ENCODE results near the gene TLR4. TPM values are rescaled to one million over a fixed set of nuclear protein-coding genes. Genes with fewer than 3 reads are reported as not detected.

The TLR4 gene
- total RNA-seq, 2 donors from 2014 or later = 78.2 to 94.5 TPM

- no peak overlapping the region for H3K27ac ChIP-seq
These were observed 22.3 kb upstream of the TLR4 start for GRCh38 chr9:117681888-117682287.

GRCh38 chr9:117682955-117683710 lies 21.1 kb upstream of the TLR4 start:
- no peak for ATAC-seq (ENCODE audit: insufficient number of reproducible peaks, low FRiP score, low read depth)

More at GRCh38 chr9:117681888-117682287, 22.3 kb upstream of the TLR4 start:
- no peak for ATAC-seq (ENCODE audit: insufficient number of reproducible peaks, low FRiP score, low read depth)
- TF ChIP-seq CTCF (IDR thresholded peaks at IDR 0.05) = no peak
- Histone ChIP-seq H3K9me3 (no peaks in the 10 kb centered on the region), H3K4me3 (no peak overlapping the region), H3K36me3 (no peaks in the 10 kb centered on the region), H3K4me1 (ENCODE audit: control insufficient read depth in 1 of 2, low read depth in 2 of 2) (peaks cover 14 to 16% of the 10 kb centered on the region in 2 donors), H3K27me3 (replicated peaks; ENCODE audit: insufficient read depth) (no peaks in the 10 kb centered on the region)
- no peak for DNase-seq (ENCODE audit: low spot score)

GRCh38 chr9:117687532-117687931 lies 16.7 kb upstream of the TLR4 start:
- no peak overlapping the region for H3K4me3 ChIP-seq
- ATAC-seq (ENCODE audit: insufficient number of reproducible peaks, low FRiP score, low read depth) (no peak), DNase-seq (ENCODE audit: low spot score) (no peak)
- H3K9me3 ChIP-seq = no peaks in the 10 kb centered on the region
- no peak for TF ChIP-seq CTCF (IDR thresholded peaks at IDR 0.05)
- H3K27ac ChIP-seq = no peak overlapping the region
- no peaks in the 10 kb centered on the region for H3K4me1 ChIP-seq (ENCODE audit: control insufficient read depth in 1 of 2, low read depth in 2 of 2)
- no peaks in the 10 kb centered on the region for H3K36me3 ChIP-seq
- no peaks in the 10 kb centered on the region for H3K27me3 ChIP-seq (replicated peaks; ENCODE audit: insufficient read depth)

More at GRCh38 chr9:117682955-117683710, 21.1 kb upstream of the TLR4 start:
- Histone ChIP-seq H3K4me3 (no peak overlapping the region), H3K27ac (no peak overlapping the region), H3K27me3 (replicated peaks; ENCODE audit: insufficient read depth) (no peaks in the 10 kb centered on the region), H3K9me3 (no peaks in the 10 kb centered on the region), H3K36me3 (no peaks in the 10 kb centered on the region), H3K4me1 (ENCODE audit: control insufficient read depth in 1 of 2, low read depth in 2 of 2) (peaks cover 10 to 14% of the 10 kb centered on the region in 2 donors)
- TF ChIP-seq CTCF (IDR thresholded peaks at IDR 0.05) = no peak
- no peak for DNase-seq (ENCODE audit: low spot score)

GRCh38 chr9:117691367-117691766 lies 12.8 kb upstream of the TLR4 start:
- Histone ChIP-seq H3K4me3 (no peak overlapping the region), H3K9me3 (no peaks in the 10 kb centered on the region), H3K4me1 (ENCODE audit: control insufficient read depth in 1 of 2, low read depth in 2 of 2) (no peaks in the 10 kb centered on the region), H3K27me3 (replicated peaks; ENCODE audit: insufficient read depth) (no peaks in the 10 kb centered on the region), H3K36me3 (no peaks in the 10 kb centered on the region), H3K27ac (no peak overlapping the region)
- no peak for DNase-seq (ENCODE audit: low spot score)
- ATAC-seq (ENCODE audit: insufficient number of reproducible peaks, low FRiP score, low read depth) = no peak
- TF ChIP-seq CTCF (IDR thresholded peaks at IDR 0.05) = no peak

- Histone ChIP-seq H3K4me3 (no peak overlapping the region), H3K36me3 (no peaks in the 10 kb centered on the region), H3K4me1 (ENCODE audit: control insufficient read depth in 1 of 2, low read depth in 2 of 2) (no peaks in the 10 kb centered on the region), H3K27me3 (replicated peaks; ENCODE audit: insufficient read depth) (no peaks in the 10 kb centered on the region), H3K9me3 (no peaks in the 10 kb centered on the region), H3K27ac (no peak overlapping the region)
- DNase-seq (ENCODE audit: low spot score) = no peak
- ATAC-seq (ENCODE audit: insufficient number of reproducible peaks, low FRiP score, low read depth) = no peak
- no peak for TF ChIP-seq CTCF (IDR thresholded peaks at IDR 0.05)
These were observed 8.0 kb upstream of the TLR4 start for GRCh38 chr9:117696154-117696553.

All from thoracic aorta (tissue), 2 donors.